Activated CD8-positive, alpha-beta memory T cell treated with anti-CD3 and anti-CD28 coated beads, Interleukin-2, amount 50 U/mL, for 24 hours (primary cell): ENCODE measurements around the gene ENDOV.

Experiments used
- DNase-seq: peaks from one replicate; pipeline ENCODE4 v3.0.0-alpha.2; 2020; ENCODE audit errors: extremely low read depth

Gene ENDOV

GRCh38 chr17:80449930-80450576 lies 35.1 kb downstream of the ENDOV start:
- no peak for DNase-seq

GRCh38 chr17:80451104-80451775 lies 36.3 kb downstream of the ENDOV start:
- no peak for DNase-seq

DNA sequence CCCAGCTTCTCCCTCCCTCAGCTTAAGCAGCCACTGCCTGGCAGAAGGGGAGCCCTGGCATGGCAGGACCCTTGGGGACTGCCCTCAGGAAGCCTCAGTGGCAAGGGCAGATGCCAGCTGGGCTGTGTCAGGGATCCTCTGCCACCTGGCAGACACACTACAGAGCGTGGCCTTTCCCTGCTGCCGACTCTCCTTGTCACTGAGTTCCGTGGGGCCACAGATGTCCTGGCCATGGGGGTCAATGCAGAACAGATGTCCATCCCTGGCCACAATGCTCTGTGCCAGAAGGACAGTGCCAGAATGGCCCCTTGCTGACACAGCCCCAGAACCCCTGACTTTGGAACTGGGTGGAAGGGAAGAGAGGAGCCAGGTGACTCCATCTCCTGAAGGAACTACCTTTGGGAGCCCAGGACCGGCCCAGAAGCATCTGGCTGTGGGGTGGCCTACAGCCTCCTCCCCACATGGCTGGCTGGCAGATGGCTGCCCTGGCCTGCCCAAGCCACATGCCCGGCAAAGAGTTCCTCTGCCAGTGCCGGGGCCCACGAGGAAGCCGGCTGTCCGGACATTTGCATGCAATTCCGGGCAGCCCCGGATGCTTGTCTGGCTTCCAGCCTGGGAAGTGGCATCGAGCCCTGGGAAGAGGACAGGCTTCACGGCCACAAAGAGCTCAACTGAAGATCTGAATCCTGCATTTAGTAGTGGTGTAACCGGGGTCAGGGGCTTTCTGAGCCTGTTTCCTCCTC lies 37.4 kb downstream of the ENDOV start:
- DNase-seq = no peak

DNA sequence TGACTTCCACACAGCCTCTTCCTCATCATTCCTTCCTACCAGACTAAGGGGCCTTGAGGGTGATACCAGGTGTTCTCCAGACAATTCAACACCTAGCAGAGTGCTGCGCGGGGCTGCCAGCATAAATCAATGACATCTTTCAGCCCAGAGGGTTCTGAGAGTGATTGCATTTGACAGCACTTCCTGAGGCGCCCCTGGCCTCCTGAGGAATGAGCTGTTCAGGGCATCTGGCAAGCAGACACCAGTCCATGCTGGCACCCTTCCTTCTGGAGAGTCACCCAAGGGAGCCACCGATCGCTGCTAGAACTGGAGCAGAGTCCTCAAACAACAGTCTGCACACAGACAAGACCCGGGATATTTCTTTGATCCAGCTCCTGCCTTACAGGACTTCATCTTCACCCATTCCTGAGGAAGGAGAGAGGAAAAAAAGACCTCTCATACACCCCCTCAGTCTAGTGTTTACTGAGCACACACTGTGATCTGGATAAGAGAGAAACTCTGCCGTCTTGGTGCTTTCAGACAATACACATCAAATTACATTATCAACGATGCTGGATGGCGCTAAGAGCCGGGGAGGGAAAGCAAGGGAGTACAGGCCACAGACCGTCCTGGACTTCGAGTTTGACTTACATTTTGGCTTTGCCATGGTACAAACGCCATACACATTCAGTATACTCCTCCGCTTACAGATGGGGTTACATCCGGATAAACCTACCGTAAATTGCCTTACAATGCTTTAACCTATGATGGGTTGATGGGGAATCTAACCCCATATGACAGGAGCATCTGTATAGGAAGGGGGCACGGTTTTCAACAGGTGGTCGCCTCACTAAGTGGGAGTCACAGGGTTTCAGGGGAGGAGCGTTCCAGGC lies 38.4 kb downstream of the ENDOV start:
- DNase-seq = no peak

DNA sequence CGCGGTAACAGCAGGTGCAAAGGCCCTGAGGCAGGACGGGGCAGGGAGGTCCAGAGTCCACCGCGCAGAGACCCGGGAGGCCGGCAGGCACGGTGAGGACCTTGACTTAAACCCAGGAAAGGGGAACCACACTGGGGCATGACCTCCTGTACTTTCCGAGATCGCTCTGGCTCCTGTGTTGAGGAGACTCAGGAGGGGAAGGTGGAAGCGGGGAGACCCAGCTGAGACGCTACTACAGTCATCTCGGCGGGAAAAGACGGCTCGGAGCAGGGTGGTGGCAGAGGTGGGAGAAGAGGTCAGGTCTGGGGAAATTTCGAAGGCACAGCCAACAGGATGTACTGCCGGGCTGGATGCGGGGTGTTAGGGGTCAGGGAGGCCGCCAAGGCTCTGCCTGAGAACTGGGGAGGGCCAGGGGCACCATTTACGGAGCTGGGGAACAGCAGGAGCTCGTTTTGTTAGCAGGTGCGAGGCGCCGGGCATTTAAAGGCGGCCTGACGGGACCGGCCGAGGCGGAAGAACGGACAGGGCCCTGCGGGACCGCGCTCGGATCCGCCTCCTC lies 39.1 kb downstream of the ENDOV start:
- no peak for DNase-seq

- peak; percentile 89 for DNase-seq
Measured at GRCh38 chr17:80454557-80455335, 39.8 kb downstream of the ENDOV start.

GRCh38 chr17:80455336-80455710 lies 40.4 kb downstream of the ENDOV start:
- DNase-seq = no peak

GRCh38 chr17:80455784-80456183 lies 40.8 kb downstream of the ENDOV start:
- DNase-seq = no peak

DNA sequence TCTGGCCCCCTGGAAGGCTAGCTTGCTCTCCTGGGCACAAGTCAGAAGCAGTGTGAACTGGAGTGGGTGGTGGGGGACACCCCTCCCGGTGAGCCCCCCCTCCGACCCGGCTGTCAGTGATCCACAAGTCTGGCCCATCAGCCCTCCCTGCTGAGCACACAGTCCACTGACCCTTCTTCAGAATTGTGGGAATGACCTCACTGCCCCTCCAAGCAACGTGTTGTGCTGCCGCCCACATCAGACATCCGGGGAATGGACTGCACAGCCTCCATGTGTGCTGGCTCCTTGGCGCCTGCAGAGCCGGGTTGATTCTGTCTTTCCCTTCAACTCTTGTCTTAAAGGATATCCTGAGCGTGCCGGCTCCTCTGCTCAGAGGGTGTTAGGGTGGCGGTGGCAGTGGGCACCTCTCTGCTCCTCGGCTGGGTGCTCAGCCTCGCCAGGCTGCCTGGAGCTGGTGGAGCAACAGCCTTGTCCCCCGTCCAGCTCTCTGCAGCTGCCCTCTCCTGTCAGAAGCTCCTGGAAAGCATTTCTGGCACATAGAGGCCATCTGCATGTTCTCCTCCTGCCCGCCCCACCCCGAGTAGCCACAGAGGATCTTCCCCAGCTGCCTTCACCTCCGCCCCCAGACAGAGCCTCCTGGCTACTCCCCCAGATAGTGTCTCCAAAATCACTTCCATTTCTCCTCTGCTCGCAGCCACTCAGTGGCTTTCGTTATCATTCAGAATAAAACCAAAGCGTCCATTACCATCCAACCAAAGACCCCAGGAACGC lies 41.7 kb downstream of the ENDOV start:
- no peak for DNase-seq

DNA sequence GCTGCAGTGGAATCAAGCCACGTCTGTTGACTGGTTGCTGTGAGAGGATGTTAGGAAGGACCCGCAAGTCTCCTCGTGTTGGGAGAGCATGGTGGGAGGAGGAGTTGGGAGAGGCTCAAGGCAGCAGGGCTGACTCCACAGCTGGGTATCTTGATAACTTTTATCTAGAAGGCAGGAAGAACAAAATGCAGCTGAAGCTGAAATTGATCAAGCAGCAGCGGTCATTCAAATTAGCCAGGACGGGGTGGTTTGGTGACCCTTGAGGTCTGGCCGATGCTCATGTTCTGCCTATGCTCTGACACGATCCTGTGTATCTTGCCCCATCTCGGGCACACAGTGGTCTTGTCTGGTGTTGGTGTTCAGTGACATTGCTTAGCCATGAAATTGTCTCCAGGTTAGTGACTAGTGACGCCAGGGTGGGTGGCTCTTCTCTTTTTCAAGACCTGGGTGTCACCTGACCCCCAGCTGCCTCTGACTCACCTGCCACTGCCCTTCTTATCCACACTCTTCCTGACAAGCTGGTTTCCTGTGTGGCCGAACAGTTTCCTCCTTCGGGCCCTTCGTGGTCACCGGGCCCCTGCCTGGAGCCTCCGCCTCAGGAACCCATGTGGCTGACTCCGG lies 42.4 kb downstream of the ENDOV start:
- DNase-seq = no peak

DNA sequence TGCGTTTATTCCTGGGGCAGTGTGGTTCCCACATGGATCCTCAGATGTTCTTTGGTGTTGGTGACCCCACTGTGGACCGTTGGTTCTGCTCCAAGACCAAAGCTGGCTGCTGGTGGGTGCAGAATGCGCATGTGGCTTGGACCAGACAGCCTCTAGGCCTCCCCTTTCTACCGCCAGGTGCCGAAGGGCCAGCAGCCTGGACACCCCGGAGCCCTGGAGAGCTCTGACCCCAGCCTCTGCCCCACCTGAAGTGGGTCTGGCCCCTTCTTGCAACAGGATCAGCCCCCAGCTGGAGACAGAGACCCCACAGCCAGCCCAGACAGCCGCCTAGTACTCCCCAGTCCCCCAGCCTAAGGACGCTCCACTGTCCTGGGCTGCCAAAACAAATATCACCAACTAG lies 43.0 kb downstream of the ENDOV start:
- no peak for DNase-seq

DNA sequence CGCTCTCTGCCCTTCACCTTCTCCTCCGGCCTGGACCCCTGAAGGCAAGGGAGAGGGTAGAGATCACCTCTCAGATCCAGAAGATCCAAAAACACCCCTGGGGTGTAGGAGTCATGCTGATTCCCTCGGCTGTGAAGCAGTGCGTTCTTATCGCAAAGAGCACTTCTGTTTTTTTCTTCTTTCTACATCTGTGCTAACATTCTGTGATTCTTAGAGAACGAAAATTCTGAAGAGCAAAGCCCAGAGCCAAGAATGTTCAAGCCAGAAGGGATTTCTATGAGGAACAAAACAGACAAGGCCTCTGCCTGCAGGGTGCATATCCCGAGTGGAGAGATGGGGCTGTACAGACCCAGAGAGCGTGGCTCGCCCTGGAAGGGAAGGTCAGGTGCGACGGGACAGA lies 44.3 kb downstream of the ENDOV start:
- no peak for DNase-seq

DNA sequence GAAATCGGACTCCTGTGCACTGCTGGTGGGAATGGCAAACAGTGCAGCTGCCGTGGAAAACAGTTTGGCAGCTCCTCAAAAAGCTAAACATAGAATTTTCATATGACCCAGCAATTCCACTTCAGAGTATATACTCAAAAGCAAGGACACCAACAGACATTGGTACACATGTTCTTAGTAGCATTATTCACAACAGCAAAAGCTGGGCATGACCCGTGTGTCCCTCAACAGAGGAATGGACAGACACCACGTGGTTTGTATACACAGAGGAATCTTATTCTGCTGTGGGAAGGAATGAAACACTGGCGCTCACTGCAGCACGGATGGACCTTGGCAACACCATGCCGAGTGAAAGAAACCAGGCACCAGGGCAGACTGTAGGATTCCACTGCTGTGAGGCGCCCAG lies 45.5 kb downstream of the ENDOV start:
- no peak for DNase-seq

DNA sequence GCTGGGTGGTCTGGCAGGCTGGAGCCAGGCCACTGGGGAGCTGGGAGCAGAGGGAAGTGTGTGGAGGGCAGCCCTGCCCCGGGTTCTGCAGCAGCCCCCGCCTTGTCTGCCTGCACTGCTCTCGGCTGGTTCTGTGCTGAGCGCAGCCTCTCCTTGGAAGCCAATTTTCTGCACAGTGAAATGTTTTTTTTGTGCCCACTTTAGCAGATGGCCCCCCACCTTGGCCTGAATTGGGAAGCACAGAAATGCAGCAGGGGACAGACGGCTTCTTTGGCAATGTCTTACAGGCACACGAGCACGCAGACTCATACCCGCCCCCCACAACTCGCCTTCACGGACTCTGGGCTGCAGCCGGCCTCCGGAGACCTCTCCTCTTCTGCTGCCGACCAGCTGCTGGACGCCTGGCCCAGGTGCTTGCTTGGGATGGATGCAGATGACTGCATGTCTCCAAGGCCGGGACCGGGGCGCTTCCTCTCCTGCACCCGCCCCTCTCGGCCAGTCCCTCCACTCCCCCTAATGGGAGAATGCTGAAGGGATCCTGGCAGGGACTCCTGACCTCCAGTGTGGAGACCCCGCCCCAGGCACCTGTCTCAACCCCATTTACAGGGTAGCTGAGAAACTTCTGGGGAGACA lies 46.7 kb downstream of the ENDOV start:
- no peak for DNase-seq

- no peak for DNase-seq
Measured at GRCh38 chr17:80463784-80464400, 48.9 kb downstream of the ENDOV start.

GRCh38 chr17:80464486-80464885 lies 49.5 kb downstream of the ENDOV start:
- DNase-seq = no peak

DNA sequence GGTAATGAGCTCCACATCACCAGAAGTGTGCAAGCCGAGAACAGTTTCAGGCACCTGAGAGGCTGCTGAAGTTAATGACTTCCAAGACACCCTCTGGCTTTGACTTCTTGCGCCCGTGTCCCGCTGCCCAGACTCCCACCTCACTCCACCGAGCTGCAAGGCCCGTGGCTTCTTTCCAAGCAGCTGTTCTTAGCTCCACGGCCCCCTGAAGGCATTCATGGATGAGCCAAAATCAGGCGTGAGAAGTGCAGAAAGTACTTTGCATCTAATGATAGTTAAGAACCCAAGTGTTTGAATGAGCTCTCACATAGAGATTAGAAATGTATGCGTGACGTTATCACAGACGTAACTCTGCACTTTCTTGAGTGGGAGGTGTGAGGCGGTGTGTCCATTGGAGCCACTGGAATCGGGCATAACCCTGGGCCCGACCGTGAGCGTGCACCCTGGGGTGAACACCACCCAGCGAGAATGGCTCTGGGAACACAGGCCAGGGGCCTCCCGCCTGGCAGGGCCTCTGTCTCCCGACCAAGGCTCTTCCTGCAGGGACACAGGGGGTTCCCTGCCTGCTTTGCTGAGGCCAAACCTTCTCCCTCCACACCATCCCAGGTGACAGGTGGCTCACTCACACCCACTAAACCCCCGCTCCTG lies 50.5 kb downstream of the ENDOV start:
- DNase-seq = no peak

- no peak for DNase-seq
Measured at GRCh38 chr17:80466188-80466705, 51.3 kb downstream of the ENDOV start.
